Thyroid gland (tissue), 4 donors: Measurements from ENCODE around the gene LYRM4. TPM values are rescaled to one million over a fixed set of nuclear protein-coding genes. Genes with fewer than 3 reads are reported as not detected.

Experiments
- DNase-seq, 2 donors: peaks; one replicate each; pipeline ENCODE4 v3.0.0-alpha.2; 2019
- H3K27ac ChIP-seq, 3 donors: fragments of 200-600 bp; sonication (generic); 1 replicate in 2 of 3; 2 replicates in 1 of 3; pipeline ENCODE4 v1.5.1; 2016 to 2019; ENCODE audit warnings: mild to moderate bottlenecking in 1 of 3, moderate library complexity in 1 of 3
- H3K27me3 ChIP-seq: fragments of 200-600 bp; sonication (generic); one replicate; pipeline ENCODE4 v1.5.1; 2019
- H3K36me3 ChIP-seq, 2 donors: fragments of 200-600 bp; sonication (generic); one replicate each; pipeline ENCODE4 v1.5.1; 2016 to 2019
- H3K4me1 ChIP-seq, 2 donors: fragments of 200-600 bp; sonication (generic); one replicate each; pipeline ENCODE4 v1.5.1; 2017 to 2019
- H3K4me3 ChIP-seq, 3 donors: fragments of 200-600 bp; sonication (generic); replicated peaks in 1 of 3; 1 replicate in 2 of 3; 2 replicates in 1 of 3; pipeline ENCODE4 v1.5.1; 2016; ENCODE audit warnings: mild to moderate bottlenecking in 1 of 3
- H3K9me3 ChIP-seq: fragments of 200-600 bp; sonication (generic); one replicate; pipeline ENCODE4 v1.5.1; 2017
- POLR2A ChIP-seq, 2 donors: fragments of 450-650 bp; IDR thresholded peaks; one replicate each; pipeline ENCODE4 v1.6.1; 2017; ENCODE audit warnings: antibody characterized with exemption in 2 of 2, mild to moderate bottlenecking in 2 of 2, moderate library complexity in 1 of 2
- WGBS, 2 donors: methylation state at CpG; one replicate each; pipeline ENCODE4 v1.1.5; 2017; 5-methylcytosine and 5-hydroxymethylcytosine counted together
- intact Hi-C: fragments of 100-400 bp; cut with DNase I; formaldehyde crosslinking; loops from one replicate; pipeline ENCODE4 v1.15.1; 2023
- total RNA-seq, 4 donors: library from RNA; depleted of rRNA; stranded (reverse); fragments of >200 nt; gene quantifications; one replicate each; pipeline ENCODE4 v1.2.3, GENCODE V29; 2016
- TF ChIP-seq, protein P1 (sequence below), 6 experiments: fragments of 200-600 bp in 3 of 6; fragments of 450-650 bp in 3 of 6; sonication (generic) in 3 of 6; IDR thresholded peaks; one replicate each; pipeline ENCODE4 v1.5.1; 2016 to 2019; ENCODE audit warnings: antibody characterized with exemption in 6 of 6, mild to moderate bottlenecking in 2 of 6, inconsistent platforms in 1 of 6, moderate library complexity in 1 of 6

LYRM4 gene
- total RNA-seq, 4 donors from 2014 or later: 26.7 to 32.2 (median 29.5) TPM

GRCh38 chr6:5250911-5251310, 9.8 kb downstream of the LYRM4 start:
- intact Hi-C loops: no loop called here
- H3K4me3 ChIP-seq: no peak overlapping the region
- TF ChIP-seq, protein P1, sequence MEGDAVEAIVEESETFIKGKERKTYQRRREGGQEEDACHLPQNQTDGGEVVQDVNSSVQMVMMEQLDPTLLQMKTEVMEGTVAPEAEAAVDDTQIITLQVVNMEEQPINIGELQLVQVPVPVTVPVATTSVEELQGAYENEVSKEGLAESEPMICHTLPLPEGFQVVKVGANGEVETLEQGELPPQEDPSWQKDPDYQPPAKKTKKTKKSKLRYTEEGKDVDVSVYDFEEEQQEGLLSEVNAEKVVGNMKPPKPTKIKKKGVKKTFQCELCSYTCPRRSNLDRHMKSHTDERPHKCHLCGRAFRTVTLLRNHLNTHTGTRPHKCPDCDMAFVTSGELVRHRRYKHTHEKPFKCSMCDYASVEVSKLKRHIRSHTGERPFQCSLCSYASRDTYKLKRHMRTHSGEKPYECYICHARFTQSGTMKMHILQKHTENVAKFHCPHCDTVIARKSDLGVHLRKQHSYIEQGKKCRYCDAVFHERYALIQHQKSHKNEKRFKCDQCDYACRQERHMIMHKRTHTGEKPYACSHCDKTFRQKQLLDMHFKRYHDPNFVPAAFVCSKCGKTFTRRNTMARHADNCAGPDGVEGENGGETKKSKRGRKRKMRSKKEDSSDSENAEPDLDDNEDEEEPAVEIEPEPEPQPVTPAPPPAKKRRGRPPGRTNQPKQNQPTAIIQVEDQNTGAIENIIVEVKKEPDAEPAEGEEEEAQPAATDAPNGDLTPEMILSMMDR (IDR thresholded peaks at IDR 0.05): no peak
- no peak for TF ChIP-seq POLR2A (IDR thresholded peaks at IDR 0.05)

DNA sequence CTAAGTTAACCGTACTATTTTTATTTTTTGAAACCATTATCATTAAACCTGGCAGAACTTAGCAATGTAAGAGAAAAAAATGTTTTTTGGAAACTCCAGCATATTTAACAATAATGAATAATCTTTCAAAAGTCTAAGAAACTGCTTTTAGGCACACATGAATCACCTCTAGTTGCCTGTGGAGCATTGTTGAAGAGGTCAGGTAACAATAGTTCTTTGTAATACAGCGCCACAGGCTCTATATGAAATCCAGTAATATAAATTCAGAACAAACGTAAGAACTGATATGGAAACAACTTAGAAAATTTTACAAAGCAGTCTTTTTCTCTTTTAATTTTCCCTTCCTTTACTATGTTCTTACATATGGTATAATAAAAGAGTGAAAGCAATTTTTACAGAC, 10.3 kb downstream of the LYRM4 start:
- Histone ChIP-seq H3K4me3 (no peak overlapping the region), H3K27me3 (no peaks in the 10 kb centered on the region), H3K27ac (no peak overlapping the region), H3K36me3 (no peaks in the 10 kb centered on the region), H3K4me1 (peaks cover 0 to 7% of the 10 kb centered on the region in 2 donors), H3K9me3 (no peaks in the 10 kb centered on the region)
- TF ChIP-seq, protein P1 (IDR thresholded peaks at IDR 0.05): no peak
- no peak for TF ChIP-seq POLR2A (IDR thresholded peaks at IDR 0.05)
- WGBS, 2 donors: 95 to 97% methylated on average over 3 of the region's 3 CpGs
- DNase-seq: no peak
- intact Hi-C loops: no loop called here

More at GRCh38 chr6:5250911-5251310, 9.8 kb downstream of the LYRM4 start:
- no peak for DNase-seq
- no peaks in the 10 kb centered on the region for H3K36me3 ChIP-seq
- 93 to 96% methylated on average over 4 of the region's 4 CpGs for WGBS, 2 donors
- no peaks in the 10 kb centered on the region for H3K9me3 ChIP-seq
- H3K4me1 ChIP-seq: peaks cover 0 to 7% of the 10 kb centered on the region in 2 donors
- no peaks in the 10 kb centered on the region for H3K27me3 ChIP-seq
- no peak overlapping the region for H3K27ac ChIP-seq

- H3K27me3 ChIP-seq: no peaks in the 10 kb centered on the region
- TF ChIP-seq, protein P1 (IDR thresholded peaks at IDR 0.05): no peak
- no peak for TF ChIP-seq POLR2A (IDR thresholded peaks at IDR 0.05)
- no peak for DNase-seq
- H3K9me3 ChIP-seq: no peaks in the 10 kb centered on the region
- H3K36me3 ChIP-seq: no peaks in the 10 kb centered on the region
- WGBS, 2 donors: 84 to 89% methylated on average over 5 of the region's 5 CpGs
- intact Hi-C loops: no loop called here
- H3K4me3 ChIP-seq: no peak overlapping the region
- H3K4me1 ChIP-seq: peaks cover 0 to 7% of the 10 kb centered on the region in 2 donors
- no peak overlapping the region for H3K27ac ChIP-seq
Observed at GRCh38 chr6:5249451-5250122, 11.2 kb downstream of the LYRM4 start.

GRCh38 chr6:5248302-5249098, 12.2 kb downstream of the LYRM4 start:
- no peak for DNase-seq
- no peak overlapping the region for H3K4me3 ChIP-seq
- H3K9me3 ChIP-seq: no peaks in the 10 kb centered on the region
- H3K36me3 ChIP-seq: no peaks in the 10 kb centered on the region
- peaks cover 0 to 7% of the 10 kb centered on the region in 2 donors for H3K4me1 ChIP-seq
- no peak overlapping the region for H3K27ac ChIP-seq
- intact Hi-C loops: no loop called here
- 85 to 91% methylated on average over 9 of the region's 9 CpGs for WGBS, 2 donors
- no peaks in the 10 kb centered on the region for H3K27me3 ChIP-seq
- TF ChIP-seq POLR2A (IDR thresholded peaks at IDR 0.05): no peak
- TF ChIP-seq, protein P1 (IDR thresholded peaks at IDR 0.05): no peak

DNA sequence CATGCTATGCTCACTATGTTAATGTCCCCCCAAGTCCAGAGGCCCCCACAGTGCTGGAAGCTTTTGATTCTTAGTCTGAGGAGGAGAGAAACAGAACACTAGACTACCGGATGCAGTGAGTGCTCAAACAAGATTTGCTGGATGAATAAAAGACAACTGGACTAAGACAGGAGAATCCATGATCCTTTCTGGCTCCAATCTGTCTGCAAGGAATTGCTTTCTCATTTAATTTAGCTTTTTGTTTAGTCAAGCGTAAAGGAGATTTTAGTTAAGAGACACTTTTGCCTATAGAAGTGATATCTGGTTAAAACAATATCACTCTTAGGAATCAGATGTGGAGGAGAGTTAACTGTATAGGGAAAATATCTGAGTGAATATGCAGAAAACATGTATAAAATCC, 13.5 kb downstream of the LYRM4 start:
- Histone ChIP-seq H3K9me3 (no peaks in the 10 kb centered on the region), H3K4me3 (no peak overlapping the region), H3K36me3 (no peaks in the 10 kb centered on the region), H3K27ac (no peak overlapping the region), H3K27me3 (no peaks in the 10 kb centered on the region), H3K4me1 (peaks cover 0 to 7% of the 10 kb centered on the region in 2 donors)
- no peak for DNase-seq
- intact Hi-C loops: no loop called here
- no peak for TF ChIP-seq POLR2A (IDR thresholded peaks at IDR 0.05)
- TF ChIP-seq, protein P1 (IDR thresholded peaks at IDR 0.05): no peak
- WGBS, 2 donors: 98 to 100% methylated on average over 2 of the region's 2 CpGs
